ENCODE data around the gene ZNF532.

DNA sequence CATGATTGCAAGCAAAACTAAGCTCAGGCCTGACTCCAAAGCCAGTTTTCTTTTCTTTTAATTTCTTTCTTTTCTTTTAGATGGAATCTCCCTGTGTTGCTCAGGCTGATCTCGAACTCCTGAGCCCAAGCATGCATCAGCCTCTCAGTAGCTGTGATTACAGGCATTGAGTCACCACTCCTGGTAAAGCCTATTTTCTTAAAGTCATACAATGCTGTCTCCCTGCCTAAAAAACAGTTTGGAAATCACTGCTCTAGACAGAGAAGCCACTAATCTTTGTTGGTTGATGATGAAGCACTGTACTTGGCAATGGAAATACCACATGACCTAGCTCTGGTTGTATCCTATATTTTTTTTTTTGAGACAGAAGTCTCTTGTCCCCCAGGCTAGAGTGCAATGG is 33.1 kb upstream of the ZNF532 start:
- TF ChIP-seq TEAD2 (CRISPR knock-in tag; IDR thresholded peaks at IDR 0.05) (no peak), MAF1 (CRISPR knock-in tag; IDR thresholded peaks at IDR 0.05; ENCODE audit: borderline replicate concordance) (no peak), ZNF512 (CRISPR knock-in tag; IDR thresholded peaks at IDR 0.05) (no peak)
